HL-60 (cell line): ENCODE data around the gene CHRDL2.

Source experiments
- CTCF ChIP-seq: IDR thresholded peaks from one replicate; pipeline ENCODE4 v1.5.1; 2011; ENCODE audit warnings: low read length, control low read depth, inconsistent platforms; ENCODE audit not compliant: insufficient read depth
- POLR2AphosphoS5 ChIP-seq: IDR thresholded peaks from 2 replicates; pipeline ENCODE4 v1.6.1; 2012; ENCODE audit warnings: low read depth

- no peak for TF ChIP-seq CTCF
- TF ChIP-seq POLR2AphosphoS5: no peak
Observed at GRCh38 chr11:74662487-74663103, 68.6 kb downstream of the CHRDL2 start.
